ENCODE data around the gene U2AF2.

The U2AF2 gene

DNA sequence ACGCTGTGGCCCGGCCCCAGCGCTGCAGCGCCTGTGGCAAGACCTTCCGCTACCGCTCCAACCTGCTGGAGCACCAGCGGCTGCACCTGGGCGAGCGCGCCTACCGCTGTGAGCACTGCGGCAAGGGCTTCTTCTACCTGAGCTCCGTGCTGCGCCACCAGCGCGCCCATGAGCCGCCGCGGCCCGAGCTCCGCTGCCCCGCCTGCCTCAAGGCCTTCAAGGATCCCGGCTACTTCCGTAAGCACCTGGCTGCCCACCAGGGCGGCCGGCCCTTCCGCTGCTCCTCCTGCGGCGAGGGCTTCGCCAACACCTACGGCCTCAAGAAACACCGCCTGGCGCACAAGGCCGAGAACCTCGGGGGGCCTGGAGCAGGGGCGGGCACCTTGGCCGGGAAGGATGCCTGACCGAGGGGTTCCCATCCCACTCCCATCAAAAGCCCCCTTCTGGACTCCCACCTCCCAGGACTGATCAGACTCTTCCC, 38.4 kb upstream of the U2AF2 start:
- TF ChIP-seq, protein P1, sequence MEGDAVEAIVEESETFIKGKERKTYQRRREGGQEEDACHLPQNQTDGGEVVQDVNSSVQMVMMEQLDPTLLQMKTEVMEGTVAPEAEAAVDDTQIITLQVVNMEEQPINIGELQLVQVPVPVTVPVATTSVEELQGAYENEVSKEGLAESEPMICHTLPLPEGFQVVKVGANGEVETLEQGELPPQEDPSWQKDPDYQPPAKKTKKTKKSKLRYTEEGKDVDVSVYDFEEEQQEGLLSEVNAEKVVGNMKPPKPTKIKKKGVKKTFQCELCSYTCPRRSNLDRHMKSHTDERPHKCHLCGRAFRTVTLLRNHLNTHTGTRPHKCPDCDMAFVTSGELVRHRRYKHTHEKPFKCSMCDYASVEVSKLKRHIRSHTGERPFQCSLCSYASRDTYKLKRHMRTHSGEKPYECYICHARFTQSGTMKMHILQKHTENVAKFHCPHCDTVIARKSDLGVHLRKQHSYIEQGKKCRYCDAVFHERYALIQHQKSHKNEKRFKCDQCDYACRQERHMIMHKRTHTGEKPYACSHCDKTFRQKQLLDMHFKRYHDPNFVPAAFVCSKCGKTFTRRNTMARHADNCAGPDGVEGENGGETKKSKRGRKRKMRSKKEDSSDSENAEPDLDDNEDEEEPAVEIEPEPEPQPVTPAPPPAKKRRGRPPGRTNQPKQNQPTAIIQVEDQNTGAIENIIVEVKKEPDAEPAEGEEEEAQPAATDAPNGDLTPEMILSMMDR (IDR thresholded peaks at IDR 0.05; ENCODE audit: low read depth, low read length) = no peak

DNA sequence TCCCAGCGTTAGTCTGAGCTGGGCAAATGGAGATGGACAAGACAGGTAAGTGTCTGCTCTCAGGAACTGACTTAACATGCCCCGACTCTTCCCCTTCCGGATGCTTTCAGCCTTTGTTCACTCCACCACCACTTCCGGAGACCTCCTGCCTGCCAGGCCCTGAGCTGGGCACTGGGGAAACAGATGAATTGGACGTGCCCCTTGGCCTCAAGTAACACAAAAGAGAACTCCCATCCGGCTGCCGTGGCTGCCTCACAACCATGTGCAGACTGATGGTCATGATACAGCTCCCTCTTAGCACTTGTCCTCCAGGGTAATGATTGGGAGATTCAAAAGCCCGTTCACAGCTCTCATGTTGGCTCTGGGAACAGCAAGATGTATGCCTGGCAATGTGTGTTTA, 37.4 kb upstream of the U2AF2 start:
- TF ChIP-seq, protein P1 (IDR thresholded peaks at IDR 0.05; ENCODE audit: low read depth, low read length) = no peak
- DNase-seq (ENCODE audit: extremely low read depth, low read depth) = no peak

More for the DNA sequence above, 38.4 kb upstream of the U2AF2 start:
- no peak for DNase-seq (ENCODE audit: extremely low read depth, low read depth)

DNA sequence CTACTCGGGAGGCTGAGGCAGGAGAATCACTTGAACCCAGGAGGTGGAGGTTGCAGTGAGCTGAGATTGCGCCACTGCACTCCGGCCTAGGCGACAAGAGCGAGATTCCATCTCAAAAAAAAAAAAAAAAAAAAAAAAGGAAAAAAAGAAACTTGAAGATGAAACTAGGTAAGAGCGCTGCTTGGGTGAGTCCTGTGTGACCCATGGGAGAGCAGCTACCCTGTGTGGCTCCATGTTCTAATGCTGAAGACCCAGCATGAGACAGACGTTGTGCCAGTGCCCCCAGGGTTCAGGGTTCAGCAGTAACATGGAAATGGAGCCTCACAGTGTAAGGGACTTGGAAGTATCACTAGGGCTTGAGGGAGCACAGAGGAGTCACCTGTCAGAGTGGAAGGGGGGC, 36.4 kb upstream of the U2AF2 start:
- TF ChIP-seq, protein P1 (IDR thresholded peaks at IDR 0.05; ENCODE audit: low read depth, low read length) = no peak
- no peak for DNase-seq (ENCODE audit: extremely low read depth, low read depth)

DNA sequence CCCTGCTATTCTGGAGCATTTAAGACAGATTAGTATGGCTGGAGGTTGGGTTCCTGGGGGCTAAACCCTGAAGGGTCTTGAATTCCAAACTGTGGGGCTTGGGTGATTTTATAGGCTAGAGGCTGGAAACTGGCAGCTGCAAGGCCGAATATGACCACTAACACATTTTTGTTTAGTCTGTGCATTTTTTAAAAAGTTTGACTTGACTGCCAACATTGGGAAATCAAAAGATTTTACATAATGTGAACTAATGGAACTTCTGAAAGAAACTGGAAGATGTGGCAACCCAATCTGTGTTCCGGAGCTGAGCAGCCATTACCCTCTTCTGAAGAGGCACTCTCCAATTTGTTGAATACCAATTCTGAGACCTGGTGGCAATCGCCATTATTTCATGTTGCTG, 35.5 kb upstream of the U2AF2 start:
- no peak for DNase-seq (ENCODE audit: extremely low read depth, low read depth)
- TF ChIP-seq, protein P1 (IDR thresholded peaks at IDR 0.05; ENCODE audit: low read depth, low read length) = no peak

DNA sequence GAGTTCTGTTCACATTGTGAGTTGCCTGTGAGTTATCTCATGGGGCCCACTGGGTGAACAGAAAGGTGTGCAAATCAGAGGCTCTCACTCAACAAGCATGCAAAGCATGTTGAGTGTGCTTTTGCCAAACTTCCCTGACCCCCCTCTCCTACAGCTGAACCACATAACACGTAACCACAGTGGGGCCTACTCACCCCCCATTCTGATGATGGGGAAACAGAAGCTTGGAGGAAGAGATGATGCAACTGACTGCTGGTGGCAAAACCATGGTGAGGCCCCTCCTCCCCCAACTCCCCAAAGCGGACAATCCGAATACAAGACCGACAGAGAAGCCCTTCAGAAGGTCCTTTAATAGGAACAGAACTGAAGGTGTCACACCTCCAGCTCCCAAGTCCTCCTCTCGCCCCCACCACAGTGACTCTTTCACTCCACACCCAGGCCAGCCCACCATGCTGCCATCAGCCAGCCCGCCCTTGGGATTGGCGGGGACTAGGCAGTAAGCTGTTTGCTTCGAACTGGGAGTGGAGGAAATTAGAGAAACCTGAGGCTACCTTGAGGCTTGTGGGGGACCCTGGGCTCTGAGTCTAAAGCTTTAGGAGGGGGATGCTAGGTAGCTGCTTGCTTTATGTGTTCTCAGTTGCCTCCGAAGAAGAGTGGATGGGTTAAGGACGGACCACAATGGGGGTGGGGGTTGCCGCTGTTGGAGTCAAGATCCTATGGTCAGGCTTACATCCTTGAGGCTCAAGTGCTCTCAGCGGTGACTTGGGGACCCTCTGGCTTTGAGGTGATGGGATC, 34.2 kb upstream of the U2AF2 start:
- no peak for DNase-seq (ENCODE audit: extremely low read depth, low read depth)
- TF ChIP-seq, protein P1 (IDR thresholded peaks at IDR 0.05; ENCODE audit: low read depth, low read length) = no peak

DNA sequence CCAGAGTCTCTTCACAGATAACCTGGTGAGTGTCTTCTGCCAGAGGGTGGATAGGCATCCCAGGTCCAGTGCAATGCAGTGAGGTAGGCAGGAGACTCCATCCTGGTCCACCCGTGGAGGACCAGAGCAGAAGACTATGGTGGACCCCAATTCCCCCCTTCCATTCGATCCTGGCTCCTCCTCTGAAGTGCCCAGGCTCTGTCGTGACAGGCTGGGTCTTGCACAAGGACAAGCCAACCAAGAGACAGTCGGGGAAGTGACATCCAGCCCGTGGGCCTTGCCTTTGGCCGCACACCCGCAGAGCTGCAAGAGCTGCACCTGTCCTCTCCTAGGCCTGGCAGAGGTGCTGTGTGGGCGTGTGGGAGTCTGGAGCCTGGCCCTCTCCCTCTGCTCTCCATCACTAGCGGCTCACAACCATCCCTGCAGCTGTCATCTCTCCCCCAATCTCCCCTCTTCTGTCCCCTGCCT, 33.6 kb upstream of the U2AF2 start:
- no peak for DNase-seq (ENCODE audit: extremely low read depth, low read depth)
- TF ChIP-seq, protein P1 (IDR thresholded peaks at IDR 0.05; ENCODE audit: low read depth, low read length) = no peak

DNA sequence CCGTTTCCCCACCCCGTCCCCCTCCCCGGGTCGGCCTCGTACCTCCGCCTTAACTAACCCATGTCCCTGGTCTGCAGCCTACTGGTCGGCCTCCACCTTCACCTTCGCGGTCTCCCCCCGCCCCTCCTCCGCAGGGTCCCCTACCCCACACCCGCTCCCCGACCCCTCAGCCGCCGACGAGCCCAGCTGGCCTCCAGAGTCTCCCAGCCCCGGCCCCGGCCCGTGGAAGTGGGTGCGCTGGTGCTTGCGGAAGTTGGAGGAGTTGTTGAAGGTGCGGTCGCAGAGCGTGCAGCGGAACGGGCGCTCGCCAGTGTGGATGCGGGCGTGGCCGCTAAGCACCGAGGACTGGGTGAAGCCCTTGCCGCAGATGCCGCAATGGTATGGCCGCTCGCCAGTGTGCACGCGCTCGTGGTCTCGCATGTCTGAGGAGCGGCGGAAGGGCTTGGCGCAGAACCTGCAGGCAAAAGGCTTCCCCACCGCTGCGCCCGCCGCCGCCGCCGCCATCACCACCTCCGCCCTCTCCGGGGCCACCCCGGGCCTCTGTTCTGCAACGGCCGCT, 33.1 kb upstream of the U2AF2 start:
- TF ChIP-seq, protein P1 (IDR thresholded peaks at IDR 0.05; ENCODE audit: low read depth, low read length) = no peak
- no peak for DNase-seq (ENCODE audit: extremely low read depth, low read depth)
